HL-60 (cell line): Measurements from ENCODE around the gene WWOX.

Experiments
- POLR2AphosphoS5 ChIP-seq: IDR thresholded peaks from 2 replicates; pipeline ENCODE4 v1.6.1; 2012; ENCODE audit warnings: low read depth
- TF ChIP-seq, protein P1 (sequence below): IDR thresholded peaks from one replicate; pipeline ENCODE4 v1.5.1; 2011; ENCODE audit warnings: low read length, control low read depth, inconsistent platforms; ENCODE audit not compliant: insufficient read depth
- TF ChIP-seq, protein P2 (sequence below): IDR thresholded peaks from 2 replicates; pipeline ENCODE4 v1.6.1; 2012; ENCODE audit warnings: low read depth; ENCODE audit not compliant: insufficient replicate concordance

DNA sequence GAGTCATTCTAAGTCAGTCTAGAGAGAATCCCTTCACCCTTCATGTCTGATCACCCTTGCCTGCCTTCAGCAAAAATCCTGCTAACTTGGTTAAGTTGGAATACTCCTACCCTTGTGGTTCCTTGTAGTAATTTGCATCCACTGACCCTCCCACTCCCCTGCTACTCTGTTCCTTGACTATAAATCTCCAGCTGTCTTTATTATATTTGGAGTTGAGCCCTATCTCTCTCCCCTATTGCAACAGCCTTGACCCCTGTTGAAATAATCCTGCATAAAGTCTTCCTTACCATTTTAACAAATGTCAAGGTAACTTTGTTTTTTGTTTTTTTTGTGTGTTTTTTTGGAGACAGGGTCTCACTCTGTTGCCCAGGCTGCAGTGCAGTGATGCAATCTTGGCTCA lies 590.1 kb downstream of the WWOX start:
- TF ChIP-seq, protein P1, sequence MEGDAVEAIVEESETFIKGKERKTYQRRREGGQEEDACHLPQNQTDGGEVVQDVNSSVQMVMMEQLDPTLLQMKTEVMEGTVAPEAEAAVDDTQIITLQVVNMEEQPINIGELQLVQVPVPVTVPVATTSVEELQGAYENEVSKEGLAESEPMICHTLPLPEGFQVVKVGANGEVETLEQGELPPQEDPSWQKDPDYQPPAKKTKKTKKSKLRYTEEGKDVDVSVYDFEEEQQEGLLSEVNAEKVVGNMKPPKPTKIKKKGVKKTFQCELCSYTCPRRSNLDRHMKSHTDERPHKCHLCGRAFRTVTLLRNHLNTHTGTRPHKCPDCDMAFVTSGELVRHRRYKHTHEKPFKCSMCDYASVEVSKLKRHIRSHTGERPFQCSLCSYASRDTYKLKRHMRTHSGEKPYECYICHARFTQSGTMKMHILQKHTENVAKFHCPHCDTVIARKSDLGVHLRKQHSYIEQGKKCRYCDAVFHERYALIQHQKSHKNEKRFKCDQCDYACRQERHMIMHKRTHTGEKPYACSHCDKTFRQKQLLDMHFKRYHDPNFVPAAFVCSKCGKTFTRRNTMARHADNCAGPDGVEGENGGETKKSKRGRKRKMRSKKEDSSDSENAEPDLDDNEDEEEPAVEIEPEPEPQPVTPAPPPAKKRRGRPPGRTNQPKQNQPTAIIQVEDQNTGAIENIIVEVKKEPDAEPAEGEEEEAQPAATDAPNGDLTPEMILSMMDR = no peak
- TF ChIP-seq POLR2AphosphoS5 = no peak
- TF ChIP-seq, protein P2, sequence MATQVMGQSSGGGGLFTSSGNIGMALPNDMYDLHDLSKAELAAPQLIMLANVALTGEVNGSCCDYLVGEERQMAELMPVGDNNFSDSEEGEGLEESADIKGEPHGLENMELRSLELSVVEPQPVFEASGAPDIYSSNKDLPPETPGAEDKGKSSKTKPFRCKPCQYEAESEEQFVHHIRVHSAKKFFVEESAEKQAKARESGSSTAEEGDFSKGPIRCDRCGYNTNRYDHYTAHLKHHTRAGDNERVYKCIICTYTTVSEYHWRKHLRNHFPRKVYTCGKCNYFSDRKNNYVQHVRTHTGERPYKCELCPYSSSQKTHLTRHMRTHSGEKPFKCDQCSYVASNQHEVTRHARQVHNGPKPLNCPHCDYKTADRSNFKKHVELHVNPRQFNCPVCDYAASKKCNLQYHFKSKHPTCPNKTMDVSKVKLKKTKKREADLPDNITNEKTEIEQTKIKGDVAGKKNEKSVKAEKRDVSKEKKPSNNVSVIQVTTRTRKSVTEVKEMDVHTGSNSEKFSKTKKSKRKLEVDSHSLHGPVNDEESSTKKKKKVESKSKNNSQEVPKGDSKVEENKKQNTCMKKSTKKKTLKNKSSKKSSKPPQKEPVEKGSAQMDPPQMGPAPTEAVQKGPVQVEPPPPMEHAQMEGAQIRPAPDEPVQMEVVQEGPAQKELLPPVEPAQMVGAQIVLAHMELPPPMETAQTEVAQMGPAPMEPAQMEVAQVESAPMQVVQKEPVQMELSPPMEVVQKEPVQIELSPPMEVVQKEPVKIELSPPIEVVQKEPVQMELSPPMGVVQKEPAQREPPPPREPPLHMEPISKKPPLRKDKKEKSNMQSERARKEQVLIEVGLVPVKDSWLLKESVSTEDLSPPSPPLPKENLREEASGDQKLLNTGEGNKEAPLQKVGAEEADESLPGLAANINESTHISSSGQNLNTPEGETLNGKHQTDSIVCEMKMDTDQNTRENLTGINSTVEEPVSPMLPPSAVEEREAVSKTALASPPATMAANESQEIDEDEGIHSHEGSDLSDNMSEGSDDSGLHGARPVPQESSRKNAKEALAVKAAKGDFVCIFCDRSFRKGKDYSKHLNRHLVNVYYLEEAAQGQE = no peak
